K562 (cell line): ENCODE measurements around the gene GIT2. TPM values are rescaled to one million over a fixed set of nuclear protein-coding genes. Genes with fewer than 3 reads are reported as not detected.

Source experiments
- BCL6 ChIP-seq: fragments of 250-450 bp; sonication (Bioruptor Pico); IDR thresholded peaks from 2 replicates; pipeline ENCODE4 v1.4.0; 2020
- FOS ChIP-seq: IDR thresholded peaks from 3 replicates; pipeline ENCODE4 v1.6.1; 2011; ENCODE audit not compliant: insufficient read length; ENCODE audit errors: extremely low read depth
- HNRNPH1 ChIP-seq: fragments of 200-400 bp; formaldehyde crosslinking; optimal IDR thresholded peaks from 2 replicates; pipeline ENCODE3; 2017; ENCODE audit warnings: low read depth, mild to moderate bottlenecking, low read length, moderate library complexity
- MAFK ChIP-seq: IDR thresholded peaks from 2 replicates; pipeline ENCODE4 v1.6.1; 2011; ENCODE audit warnings: low read length, improper control_type of control experiment
- NFE2 ChIP-seq: IDR thresholded peaks from 2 replicates; pipeline ENCODE4 v1.6.1; 2014; ENCODE audit warnings: antibody characterized with exemption, low read depth
- NFRKB ChIP-seq: fragments of 450-650 bp; IDR thresholded peaks from 2 replicates; pipeline ENCODE4 v1.6.1; 2016; ENCODE audit warnings: low read depth
- NR1H2 ChIP-seq: sonication (generic); formaldehyde crosslinking; IDR thresholded peaks from 2 replicates; pipeline ENCODE4 v1.4.0; 2020; ENCODE audit warnings: mild to moderate bottlenecking, missing genetic modification reagents
- PCBP1 ChIP-seq: fragments of 200-400 bp; formaldehyde crosslinking; IDR thresholded peaks from 2 replicates; pipeline ENCODE4 v1.6.1; 2018; ENCODE audit warnings: mild to moderate bottlenecking, low read depth, low read length; ENCODE audit not compliant: poor library complexity, severe bottlenecking
- POLR2H ChIP-seq: IDR thresholded peaks from 2 replicates; pipeline ENCODE4 v1.6.1; 2016; ENCODE audit warnings: missing genetic modification characterization, low read depth, mild to moderate bottlenecking, control low read depth, missing compliant biosample characterization, moderate library complexity
- POLR3G ChIP-seq: IDR thresholded peaks from 2 replicates; pipeline ENCODE4 v1.6.1; 2011; ENCODE audit not compliant: insufficient read length, insufficient replicate concordance; ENCODE audit errors: extremely low read depth
- PYGO2 ChIP-seq: fragments of 450-650 bp; IDR thresholded peaks from 2 replicates; pipeline ENCODE4 v1.6.1; 2016; ENCODE audit warnings: mild to moderate bottlenecking, missing genetic modification characterization, moderate library complexity, missing compliant biosample characterization
- SAP30 ChIP-seq: fragments of 200-600 bp; sonication (generic); IDR thresholded peaks from 2 replicates; pipeline ENCODE4 v1.6.1; 2012; ENCODE audit warnings: borderline replicate concordance, low read depth, mild to moderate bottlenecking, moderate library complexity, low read length, control low read depth, inconsistent platforms; ENCODE audit not compliant: insufficient read depth, poor library complexity, severe bottlenecking
- SMARCC2 ChIP-seq: fragments of 450-650 bp; IDR thresholded peaks from 2 replicates; pipeline ENCODE4 v1.6.1; 2017; ENCODE audit warnings: antibody characterized with exemption, moderate library complexity, mild to moderate bottlenecking, low read depth
- SPI1 ChIP-seq: IDR thresholded peaks from 2 replicates; pipeline ENCODE4 v1.6.1; 2011; ENCODE audit warnings: low read depth, low read length, control low read depth, borderline replicate concordance
- TRIM28 ChIP-seq: fragments of 450-650 bp; IDR thresholded peaks from 2 replicates; pipeline ENCODE4 v1.6.1; 2017
- ZFP1 ChIP-seq: fragments of 450-650 bp; formaldehyde crosslinking; IDR thresholded peaks from 2 replicates; pipeline ENCODE4 v1.4.0; 2020; ENCODE audit warnings: mild to moderate bottlenecking, mixed read lengths
- ZKSCAN1 ChIP-seq: fragments of 150-350 bp; IDR thresholded peaks from 2 replicates; pipeline ENCODE4 v1.6.1; 2016; ENCODE audit warnings: low read depth, low read length
- ZNF121 ChIP-seq: sonication (generic); formaldehyde crosslinking; conservative IDR thresholded peaks from 2 replicates; pipeline ENCODE4 v1.8.0; 2022; ENCODE audit warnings: missing genetic modification reagents
- ZNF174 ChIP-seq: fragments of 250-450 bp; sonication (Bioruptor Pico); IDR thresholded peaks from 2 replicates; pipeline ENCODE4 v1.4.0; 2020; ENCODE audit warnings: mild to moderate bottlenecking
- ZNF507 ChIP-seq: conservative IDR thresholded peaks from 2 replicates; pipeline ENCODE4 v1.6.1; 2017; ENCODE audit warnings: missing genetic modification characterization, missing compliant biosample characterization
- polyA plus RNA-seq, 8 experiments: library from polyadenylated mRNA; depleted of rRNA in 4 of 8; stranded (reverse) in 5 of 8; unstranded in 3 of 8; fragments of >200 nt; fragmentation: Nextera tagmentation in 2 of 8; fragmentation: Illumina TruSeq in 1 of 8; extraction: Ambion mirVana in 2 of 8; extraction: Trizol in 1 of 8; gene quantifications; 2 replicates each; pipeline versions ENCODE4 v1.2.1 to v1.2.3, GENCODE V29; 2011 to 2014; ENCODE audit warnings: inconsistent platforms in 1 of 8, missing spikeins in 1 of 8
- total RNA-seq, 7 experiments: library from RNA; depleted of rRNA in 6 of 7; stranded (reverse); fragments of >200 nt in 6 of 7; fragmentation: Illumina TruSeq in 2 of 7; extraction: Trizol in 2 of 7; gene quantifications; 2 replicates each; pipeline versions ENCODE4 v1.2.1 to v1.2.3, GENCODE V29; 2011 to 2021; ENCODE audit warnings: low replicate concordance in 1 of 7
- TF ChIP-seq, protein P1 (sequence below): fragments of 450-650 bp; formaldehyde crosslinking; IDR thresholded peaks from 2 replicates; pipeline ENCODE4 v1.4.0; 2020; ENCODE audit warnings: mild to moderate bottlenecking, moderate library complexity
- TF ChIP-seq, protein P2 (sequence below): fragments of 250-450 bp; sonication (Bioruptor Pico); IDR thresholded peaks from 2 replicates; pipeline ENCODE4 v1.4.0; 2020

Gene GIT2
- total and polyA plus RNA-seq, 9 of the 15 experiments (the other 6 are each of a cell fraction or from before 2014, with no cell fraction given), result 4.0 to 30.4 (median 23.5) TPM

DNA sequence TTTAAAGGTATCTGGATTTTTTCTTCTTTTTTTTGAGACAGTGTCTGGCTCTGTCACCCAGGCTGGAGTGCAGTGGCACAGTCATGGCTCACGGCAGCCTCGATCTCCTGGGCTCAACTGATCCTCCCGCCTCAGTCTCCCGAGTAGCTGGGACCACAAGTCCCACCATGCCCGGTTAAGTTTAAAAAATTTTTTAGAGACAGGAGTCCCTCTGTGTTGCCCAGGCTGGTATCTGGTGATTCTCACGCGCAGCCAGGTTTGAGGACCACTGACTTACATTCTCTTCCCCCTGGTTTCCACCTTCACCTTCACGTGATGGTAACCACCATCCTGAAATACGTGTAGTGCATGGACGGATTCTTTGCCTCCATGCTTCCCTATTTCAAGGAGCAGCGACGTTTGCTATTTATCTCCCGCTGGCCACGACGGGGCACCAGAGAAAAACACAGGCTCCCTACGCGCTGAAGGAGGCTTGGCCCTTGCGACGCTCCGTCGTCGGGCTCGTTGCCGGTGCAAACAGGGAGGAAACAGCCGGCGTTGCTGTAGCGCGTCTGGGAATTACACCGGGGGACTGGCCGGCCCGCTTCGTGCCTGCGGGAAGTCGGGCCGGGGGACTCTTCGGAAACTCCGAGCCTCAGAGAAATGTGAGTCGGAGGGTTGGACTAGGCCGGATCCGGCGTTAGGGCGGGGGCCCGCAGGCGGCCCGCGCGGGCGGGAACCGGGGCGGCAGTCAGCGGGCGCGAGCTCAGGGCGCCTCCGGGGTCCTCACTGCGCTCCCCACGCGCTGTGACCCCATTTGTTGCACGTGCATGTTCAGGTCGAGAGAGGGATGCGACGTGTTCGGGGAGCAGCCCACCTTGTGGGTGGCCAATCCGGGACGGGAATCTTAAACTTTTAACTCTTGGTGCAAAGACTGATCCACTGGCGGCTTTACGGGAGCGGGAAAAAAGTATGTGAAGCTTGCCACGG lies 96.1 kb downstream of the GIT2 start, which contains the start of gene TCHP (continued):
- TF ChIP-seq FOS (no peak), MAFK (no peak), POLR3G (no peak), NFE2 (peak; percentile 38; the same call in 1 of the 2 replicates), ZNF174 (CRISPR knock-in tag) (no peak), SAP30 (peak; percentile 91), ZKSCAN1 (0 out of 2 replicates have a peak, but pooled peaks have one; percentile 9), SMARCC2 (peak; percentile 73), TRIM28 (no peak; the same call in 1 of the 2 replicates), NR1H2 (CRISPR knock-in tag) (no peak), BCL6 (CRISPR knock-in tag) (no peak), PYGO2 (tag) (no peak), NFRKB (peak; percentile 65; the same call in 1 of the 2 replicates), HNRNPH1 (no peak), ZNF507 (tag) (no peak), ZNF121 (no peak), PCBP1 (no peak), POLR2H (tag) (no peak), SPI1 (0 out of 2 replicates have a peak, but pooled peaks have one; percentile 0), ZFP1 (no peak)
- TF ChIP-seq, protein P1, sequence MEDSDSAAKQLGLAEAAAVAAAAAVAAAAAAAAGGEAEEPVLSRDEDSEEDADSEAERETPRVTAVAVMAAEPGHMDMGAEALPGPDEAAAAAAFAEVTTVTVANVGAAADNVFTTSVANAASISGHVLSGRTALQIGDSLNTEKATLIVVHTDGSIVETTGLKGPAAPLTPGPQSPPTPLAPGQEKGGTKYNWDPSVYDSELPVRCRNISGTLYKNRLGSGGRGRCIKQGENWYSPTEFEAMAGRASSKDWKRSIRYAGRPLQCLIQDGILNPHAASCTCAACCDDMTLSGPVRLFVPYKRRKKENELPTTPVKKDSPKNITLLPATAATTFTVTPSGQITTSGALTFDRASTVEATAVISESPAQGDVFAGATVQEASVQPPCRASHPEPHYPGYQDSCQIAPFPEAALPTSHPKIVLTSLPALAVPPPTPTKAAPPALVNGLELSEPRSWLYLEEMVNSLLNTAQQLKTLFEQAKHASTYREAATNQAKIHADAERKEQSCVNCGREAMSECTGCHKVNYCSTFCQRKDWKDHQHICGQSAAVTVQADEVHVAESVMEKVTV, result no peak
- TF ChIP-seq, protein P2, sequence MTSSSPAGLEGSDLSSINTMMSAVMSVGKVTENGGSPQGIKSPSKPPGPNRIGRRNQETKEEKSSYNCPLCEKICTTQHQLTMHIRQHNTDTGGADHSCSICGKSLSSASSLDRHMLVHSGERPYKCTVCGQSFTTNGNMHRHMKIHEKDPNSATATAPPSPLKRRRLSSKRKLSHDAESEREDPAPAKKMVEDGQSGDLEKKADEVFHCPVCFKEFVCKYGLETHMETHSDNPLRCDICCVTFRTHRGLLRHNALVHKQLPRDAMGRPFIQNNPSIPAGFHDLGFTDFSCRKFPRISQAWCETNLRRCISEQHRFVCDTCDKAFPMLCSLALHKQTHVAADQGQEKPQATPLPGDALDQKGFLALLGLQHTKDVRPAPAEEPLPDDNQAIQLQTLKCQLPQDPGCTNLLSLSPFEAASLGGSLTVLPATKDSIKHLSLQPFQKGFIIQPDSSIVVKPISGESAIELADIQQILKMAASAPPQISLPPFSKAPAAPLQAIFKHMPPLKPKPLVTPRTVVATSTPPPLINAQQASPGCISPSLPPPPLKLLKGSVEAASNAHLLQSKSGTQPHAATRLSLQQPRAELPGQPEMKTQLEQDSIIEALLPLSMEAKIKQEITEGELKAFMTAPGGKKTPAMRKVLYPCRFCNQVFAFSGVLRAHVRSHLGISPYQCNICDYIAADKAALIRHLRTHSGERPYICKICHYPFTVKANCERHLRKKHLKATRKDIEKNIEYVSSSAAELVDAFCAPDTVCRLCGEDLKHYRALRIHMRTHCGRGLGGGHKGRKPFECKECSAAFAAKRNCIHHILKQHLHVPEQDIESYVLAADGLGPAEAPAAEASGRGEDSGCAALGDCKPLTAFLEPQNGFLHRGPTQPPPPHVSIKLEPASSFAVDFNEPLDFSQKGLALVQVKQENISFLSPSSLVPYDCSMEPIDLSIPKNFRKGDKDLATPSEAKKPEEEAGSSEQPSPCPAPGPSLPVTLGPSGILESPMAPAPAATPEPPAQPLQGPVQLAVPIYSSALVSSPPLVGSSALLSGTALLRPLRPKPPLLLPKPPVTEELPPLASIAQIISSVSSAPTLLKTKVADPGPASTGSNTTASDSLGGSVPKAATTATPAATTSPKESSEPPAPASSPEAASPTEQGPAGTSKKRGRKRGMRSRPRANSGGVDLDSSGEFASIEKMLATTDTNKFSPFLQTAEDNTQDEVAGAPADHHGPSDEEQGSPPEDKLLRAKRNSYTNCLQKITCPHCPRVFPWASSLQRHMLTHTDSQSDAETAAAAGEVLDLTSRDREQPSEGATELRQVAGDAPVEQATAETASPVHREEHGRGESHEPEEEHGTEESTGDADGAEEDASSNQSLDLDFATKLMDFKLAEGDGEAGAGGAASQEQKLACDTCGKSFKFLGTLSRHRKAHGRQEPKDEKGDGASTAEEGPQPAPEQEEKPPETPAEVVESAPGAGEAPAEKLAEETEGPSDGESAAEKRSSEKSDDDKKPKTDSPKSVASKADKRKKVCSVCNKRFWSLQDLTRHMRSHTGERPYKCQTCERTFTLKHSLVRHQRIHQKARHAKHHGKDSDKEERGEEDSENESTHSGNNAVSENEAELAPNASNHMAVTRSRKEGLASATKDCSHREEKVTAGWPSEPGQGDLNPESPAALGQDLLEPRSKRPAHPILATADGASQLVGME (CRISPR knock-in tag), result 0 out of 2 replicates have a peak, but pooled peaks have one; percentile 29
